T-helper 1 cell treated with Interleukin-12 subunit alpha and Interleukin-12 subunit beta and Interleukin-4 antibody, amounts not matched to agents 30 μg/mL and 1 μg/mL, for 36 hours (primary cell): ENCODE data around the gene RYR3.
"Not testable (repeated sequence)": the region's sequence is repeated elsewhere in the genome, so short reads cannot be mapped to it uniquely, and the experiment has no call there.

Experiments
- H3K27ac Mint-ChIP-seq: one replicate; pipeline ENCODE4 v1.8.0; 2021; ENCODE audit warnings: mild to moderate bottlenecking, mixed read lengths
- H3K27me3 Mint-ChIP-seq: one replicate; pipeline ENCODE4 v1.8.0; 2021; ENCODE audit warnings: low read depth, mixed read lengths
- H3K36me3 Mint-ChIP-seq: one replicate; pipeline ENCODE4 v1.8.0; 2021; ENCODE audit warnings: low read depth, mixed read lengths
- H3K4me1 Mint-ChIP-seq: one replicate; pipeline ENCODE4 v1.8.0; 2021; ENCODE audit warnings: low read depth, mixed read lengths
- H3K4me3 Mint-ChIP-seq: one replicate; pipeline ENCODE4 v1.8.0; 2021; ENCODE audit warnings: mild to moderate bottlenecking, moderate library complexity, mixed read lengths
- H3K9me3 Mint-ChIP-seq: one replicate; pipeline ENCODE4 v1.8.0; 2021; ENCODE audit warnings: mixed read lengths

RYR3 gene

DNA sequence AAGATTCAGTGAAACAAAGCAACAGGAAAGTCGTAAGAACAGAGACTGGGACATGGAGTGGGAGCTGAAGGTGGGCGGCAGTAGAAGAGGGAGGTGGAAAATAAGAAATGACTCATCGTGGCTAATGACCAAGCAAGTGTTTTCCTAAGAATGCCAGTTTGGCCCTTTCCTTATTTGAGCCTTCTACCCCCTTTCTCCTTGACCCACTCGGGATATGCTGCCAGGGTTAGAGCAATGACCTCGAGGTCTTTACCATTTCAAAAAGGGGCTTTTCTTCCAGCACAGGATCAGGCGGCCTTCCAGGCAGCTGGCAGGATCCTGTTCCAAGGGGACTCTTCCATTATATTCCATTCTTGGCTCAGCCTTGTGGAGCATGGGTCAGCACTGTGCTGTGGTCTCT lies 241.1 kb downstream of the RYR3 start:
- Mint-ChIP-seq H3K4me1 (no peaks in the 10 kb centered on the region), H3K9me3 (peaks cover 3% of the 10 kb centered on the region), H3K27ac (no peak overlapping the region)

DNA sequence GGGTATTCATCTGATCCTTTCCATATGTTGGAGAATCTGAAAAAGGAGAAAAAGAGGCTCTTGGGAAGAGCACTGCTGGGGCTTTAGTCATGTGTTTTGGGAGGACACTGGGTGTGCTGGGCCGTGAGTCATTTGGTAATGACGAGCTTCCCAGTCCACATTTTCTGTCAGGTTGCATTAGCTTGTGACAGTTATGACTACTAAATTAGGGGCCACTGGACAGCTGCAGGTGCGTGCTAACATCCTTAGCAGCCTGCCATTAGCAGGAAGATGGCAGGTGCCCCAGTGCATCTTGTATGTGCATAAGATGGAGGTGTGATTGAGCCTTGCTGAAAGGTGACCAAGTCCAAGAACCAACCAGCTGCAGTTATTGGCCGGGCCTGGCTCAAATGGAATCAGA lies 242.4 kb downstream of the RYR3 start:
- Mint-ChIP-seq H3K4me3 (no peak overlapping the region), H3K36me3 (no peaks in the 10 kb centered on the region), H3K9me3 (peaks cover 3% of the 10 kb centered on the region), H3K27ac (no peak overlapping the region), H3K27me3 (no peaks in the 10 kb centered on the region), H3K4me1 (no peaks in the 10 kb centered on the region)

More for the DNA sequence above, 241.1 kb downstream of the RYR3 start:
- Mint-ChIP-seq H3K4me3 (no peak overlapping the region), H3K36me3 (no peaks in the 10 kb centered on the region), H3K27me3 (no peaks in the 10 kb centered on the region)

DNA sequence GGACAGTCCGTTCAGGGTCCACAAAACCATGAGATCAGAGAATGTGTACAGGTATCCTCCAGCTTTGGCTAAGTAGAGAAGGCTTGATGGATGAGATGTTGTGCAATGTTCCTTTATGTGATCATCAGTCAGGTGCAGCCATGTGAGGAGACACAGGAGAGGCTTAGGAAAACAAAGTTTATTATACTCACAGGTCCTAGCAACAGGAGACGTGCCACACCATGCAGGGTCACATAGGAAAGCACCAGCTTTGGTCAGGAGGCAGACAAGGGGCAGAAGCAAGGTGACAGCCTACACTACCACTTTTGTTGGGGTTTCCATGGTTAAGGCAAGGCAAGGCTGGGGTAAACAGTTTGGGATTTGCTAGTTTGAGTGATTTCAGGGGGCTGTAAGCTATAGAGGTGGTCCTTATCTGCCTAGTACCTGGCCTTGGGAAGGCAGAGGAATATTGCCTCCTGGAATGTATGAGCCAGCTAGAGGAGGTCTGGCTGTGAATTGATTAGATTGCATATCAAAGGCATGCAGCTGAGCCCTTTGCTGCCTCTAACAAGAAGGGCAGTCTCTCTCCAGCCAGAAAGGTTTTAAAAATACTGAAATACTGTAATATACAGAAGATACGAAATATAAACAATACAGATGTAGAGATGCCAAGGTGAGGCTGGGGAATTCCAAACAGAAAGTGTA lies 248.6 kb downstream of the RYR3 start:
- H3K36me3 Mint-ChIP-seq = no peaks in the 10 kb centered on the region

DNA sequence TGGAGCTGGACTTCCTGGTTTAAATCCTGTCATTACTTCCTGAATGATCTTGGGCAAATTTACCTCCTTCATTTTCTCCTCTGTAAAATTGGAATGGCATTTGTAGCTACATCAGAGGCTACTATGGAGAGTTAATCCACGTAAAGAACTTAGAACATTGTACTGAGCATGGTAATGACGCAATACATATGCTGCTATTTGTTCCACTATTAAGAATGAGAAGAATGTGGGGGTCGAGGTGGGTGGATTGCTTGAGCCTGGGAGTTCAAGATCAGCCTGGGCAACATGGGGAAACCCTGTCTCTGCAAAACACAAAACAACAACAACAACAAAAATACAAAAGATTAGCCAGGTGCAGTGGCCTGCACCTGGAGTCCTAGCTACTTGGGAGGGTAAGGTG lies 250.6 kb downstream of the RYR3 start:
- Mint-ChIP-seq H3K27ac (no peak overlapping the region), H3K27me3 (no peaks in the 10 kb centered on the region), H3K36me3 (no peaks in the 10 kb centered on the region), H3K4me1 (no peaks in the 10 kb centered on the region), H3K9me3 (peaks cover 5% of the 10 kb centered on the region), H3K4me3 (no peak overlapping the region)

More for the DNA sequence above, 248.6 kb downstream of the RYR3 start:
- H3K4me3 Mint-ChIP-seq = no peak overlapping the region
- H3K27ac Mint-ChIP-seq = no peak overlapping the region
- no peaks in the 10 kb centered on the region for H3K27me3 Mint-ChIP-seq
- H3K4me1 Mint-ChIP-seq = no peaks in the 10 kb centered on the region
- H3K9me3 Mint-ChIP-seq = peaks cover 5% of the 10 kb centered on the region

DNA sequence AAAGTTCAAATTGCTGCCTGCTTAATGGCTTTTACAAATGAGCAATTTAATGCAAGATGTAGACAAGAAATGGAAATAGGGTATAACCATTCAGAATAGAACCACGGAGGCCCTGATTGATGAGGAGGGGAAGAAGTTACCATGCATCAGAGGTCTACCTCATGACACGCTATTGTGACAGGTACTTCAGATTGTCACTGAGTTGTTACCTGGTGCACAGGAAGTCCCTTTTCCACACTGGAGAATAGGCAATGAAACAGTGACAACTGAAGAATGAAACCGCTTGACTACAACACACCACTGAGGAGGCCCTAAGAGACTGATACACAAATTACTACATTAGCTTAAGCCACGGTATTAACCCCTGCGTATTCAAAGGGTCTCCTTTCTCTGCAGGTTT lies 251.2 kb downstream of the RYR3 start:
- Mint-ChIP-seq H3K4me1 (no peaks in the 10 kb centered on the region), H3K27ac (no peak overlapping the region), H3K27me3 (no peaks in the 10 kb centered on the region), H3K36me3 (no peaks in the 10 kb centered on the region), H3K4me3 (no peak overlapping the region), H3K9me3 (peaks cover 5% of the 10 kb centered on the region)

DNA sequence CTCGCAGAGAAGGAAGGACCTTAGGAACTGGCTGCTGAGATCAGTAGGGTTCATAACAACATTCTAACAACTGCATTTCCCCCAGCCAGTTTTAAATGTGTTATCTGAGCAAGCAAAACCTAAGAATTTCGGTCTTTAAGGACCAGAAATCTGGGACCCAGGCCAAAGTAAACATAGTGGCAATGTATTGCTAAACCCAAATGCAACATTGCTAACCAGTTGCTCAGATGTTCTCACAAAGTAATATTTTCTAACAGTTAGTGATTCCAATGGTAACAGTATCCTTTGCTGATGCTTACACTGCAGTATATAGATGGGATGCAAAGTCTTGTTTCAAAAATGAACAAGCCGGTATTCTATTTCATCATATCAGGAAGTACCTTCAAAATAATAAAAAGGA lies 254.3 kb downstream of the RYR3 start:
- H3K4me1 Mint-ChIP-seq = no peaks in the 10 kb centered on the region
- H3K27ac Mint-ChIP-seq = no peak overlapping the region
- H3K27me3 Mint-ChIP-seq = no peaks in the 10 kb centered on the region
- no peaks in the 10 kb centered on the region for H3K36me3 Mint-ChIP-seq
- no peaks in the 10 kb centered on the region for H3K9me3 Mint-ChIP-seq
- no peak overlapping the region for H3K4me3 Mint-ChIP-seq

DNA sequence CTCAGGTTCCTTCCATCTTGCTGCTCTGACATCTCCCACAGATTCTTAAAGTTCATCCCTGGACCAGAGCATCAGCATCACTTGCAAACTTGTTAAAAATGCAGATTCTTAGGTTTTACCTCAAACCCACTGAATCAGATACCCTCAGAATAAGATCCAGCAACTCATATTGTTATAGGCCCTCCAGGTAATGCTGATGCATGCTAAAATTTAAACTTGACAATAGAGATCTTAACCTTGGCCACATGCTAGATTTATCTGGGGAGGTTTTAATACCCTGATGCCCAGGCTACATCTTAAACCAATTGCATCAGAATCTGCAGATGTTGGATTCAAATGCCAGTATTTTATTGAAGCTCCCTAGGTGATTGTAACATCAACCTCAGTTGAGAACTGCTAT lies 256.9 kb downstream of the RYR3 start:
- Mint-ChIP-seq H3K4me1 (no peaks in the 10 kb centered on the region), H3K27ac (no peak overlapping the region), H3K27me3 (no peaks in the 10 kb centered on the region), H3K36me3 (no peaks in the 10 kb centered on the region), H3K4me3 (no peak overlapping the region), H3K9me3 (no peaks in the 10 kb centered on the region)

DNA sequence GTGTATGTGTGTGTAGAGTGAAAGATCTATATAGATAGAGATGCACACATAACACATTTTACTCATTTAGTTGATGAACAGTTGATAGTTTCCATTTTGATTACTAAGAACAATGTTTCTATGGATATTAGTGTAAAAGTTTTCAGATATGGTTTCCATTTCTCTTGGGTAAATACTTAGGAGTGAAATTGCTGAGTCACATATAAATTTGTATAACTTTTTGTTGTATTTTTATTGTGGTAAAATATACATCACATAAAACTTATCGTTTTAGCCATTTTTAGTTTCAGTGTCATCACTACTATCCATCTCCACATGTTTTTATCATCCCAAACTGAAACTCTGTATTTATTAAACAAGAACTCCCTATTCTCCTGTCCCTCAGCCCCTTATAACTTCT lies 258.3 kb downstream of the RYR3 start:
- no peaks in the 10 kb centered on the region for H3K27me3 Mint-ChIP-seq
- H3K4me1 Mint-ChIP-seq = no peaks in the 10 kb centered on the region
- no peaks in the 10 kb centered on the region for H3K9me3 Mint-ChIP-seq
- no peaks in the 10 kb centered on the region for H3K36me3 Mint-ChIP-seq
- no peak overlapping the region for H3K4me3 Mint-ChIP-seq
- no peak overlapping the region for H3K27ac Mint-ChIP-seq

DNA sequence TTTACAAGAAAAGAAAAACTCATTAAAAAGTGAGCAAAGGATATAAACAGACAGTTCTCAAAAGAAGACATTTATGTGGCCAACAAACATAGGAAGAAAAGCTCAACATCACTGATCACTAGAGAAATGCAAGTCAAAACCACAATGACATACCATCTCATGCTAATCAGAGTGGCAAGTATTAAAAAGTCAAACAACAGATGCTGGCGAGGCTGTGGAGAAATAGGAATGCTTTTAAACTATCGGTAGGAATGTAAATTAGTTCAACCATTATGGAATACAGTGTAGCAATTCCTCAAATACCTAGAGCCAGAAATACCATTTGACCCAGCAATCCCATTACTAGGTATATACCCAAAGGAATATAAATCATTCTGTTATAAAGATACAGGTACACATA lies 267.1 kb downstream of the RYR3 start:
- H3K27me3 Mint-ChIP-seq, H3K9me3 Mint-ChIP-seq, H3K27ac Mint-ChIP-seq, H3K36me3 Mint-ChIP-seq, H3K4me3 Mint-ChIP-seq, H3K4me1 Mint-ChIP-seq: not testable (repeated sequence)

DNA sequence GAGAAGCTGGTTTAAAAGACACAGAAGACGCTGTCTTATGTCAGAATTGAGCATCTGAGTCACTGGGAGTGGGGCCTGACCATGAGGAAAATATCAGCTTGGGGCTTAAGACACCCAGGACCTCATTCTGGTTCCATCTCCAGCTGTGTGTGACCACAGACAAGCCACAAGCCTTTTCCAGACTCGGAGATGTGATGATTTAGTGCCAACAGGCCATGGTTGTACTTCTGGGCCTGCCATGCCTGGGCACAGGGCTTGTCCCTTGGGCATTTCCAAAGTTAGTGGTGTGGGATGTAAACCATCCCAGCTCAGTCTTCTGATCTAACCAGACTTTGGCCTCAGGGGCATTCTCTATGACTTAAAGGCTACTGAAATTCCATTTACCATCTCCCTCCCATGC lies 269.8 kb downstream of the RYR3 start:
- Mint-ChIP-seq H3K27me3 (no peaks in the 10 kb centered on the region), H3K9me3 (no peaks in the 10 kb centered on the region), H3K27ac (no peak overlapping the region), H3K36me3 (no peaks in the 10 kb centered on the region), H3K4me1 (no peaks in the 10 kb centered on the region), H3K4me3 (no peak overlapping the region)

DNA sequence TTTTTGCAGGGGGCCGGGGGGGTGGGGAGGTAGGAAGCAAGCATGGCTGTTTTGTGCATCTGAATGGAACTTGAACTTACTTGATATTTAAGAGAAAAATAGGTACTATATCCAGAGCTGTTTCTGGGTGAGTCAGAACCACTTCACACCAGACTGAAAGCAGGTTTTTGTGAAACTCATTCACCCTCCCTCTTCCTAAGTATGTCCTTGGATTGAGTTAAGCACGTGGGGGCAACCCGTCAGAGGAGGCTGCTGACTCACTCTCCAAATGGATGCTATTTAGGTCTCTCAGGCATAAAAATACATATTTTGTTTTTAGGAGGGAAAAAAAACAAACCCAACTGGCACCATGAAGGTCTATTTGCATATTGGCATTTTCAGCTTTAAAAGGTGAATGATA lies 270.3 kb downstream of the RYR3 start:
- no peaks in the 10 kb centered on the region for H3K4me1 Mint-ChIP-seq
- no peaks in the 10 kb centered on the region for H3K36me3 Mint-ChIP-seq
- no peak overlapping the region for H3K4me3 Mint-ChIP-seq
- H3K27ac Mint-ChIP-seq = no peak overlapping the region
- H3K9me3 Mint-ChIP-seq = no peaks in the 10 kb centered on the region
- H3K27me3 Mint-ChIP-seq = no peaks in the 10 kb centered on the region

DNA sequence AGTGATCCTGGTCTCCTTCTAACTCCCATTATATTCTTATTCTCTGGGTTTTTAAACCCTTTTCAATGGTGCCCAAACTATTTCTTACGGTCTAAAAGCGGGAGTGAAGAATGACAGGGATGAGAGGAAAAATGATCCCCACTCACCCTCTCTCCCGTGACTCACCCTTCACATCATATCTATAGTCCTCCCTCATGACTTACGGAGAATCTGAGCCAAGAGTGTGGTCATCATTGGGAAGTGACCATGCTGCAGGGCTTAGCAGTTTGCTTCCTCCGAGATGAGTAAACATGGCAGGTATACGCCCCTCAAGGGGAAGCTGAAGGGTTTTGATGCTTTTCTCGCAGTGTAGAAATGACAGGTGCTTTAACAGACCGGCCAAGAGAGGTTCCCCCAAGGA lies 274.0 kb downstream of the RYR3 start:
- H3K9me3 Mint-ChIP-seq = no peaks in the 10 kb centered on the region
- H3K4me3 Mint-ChIP-seq = no peak overlapping the region
- H3K27me3 Mint-ChIP-seq = no peaks in the 10 kb centered on the region
- no peaks in the 10 kb centered on the region for H3K36me3 Mint-ChIP-seq
- no peak overlapping the region for H3K27ac Mint-ChIP-seq
- no peaks in the 10 kb centered on the region for H3K4me1 Mint-ChIP-seq

DNA sequence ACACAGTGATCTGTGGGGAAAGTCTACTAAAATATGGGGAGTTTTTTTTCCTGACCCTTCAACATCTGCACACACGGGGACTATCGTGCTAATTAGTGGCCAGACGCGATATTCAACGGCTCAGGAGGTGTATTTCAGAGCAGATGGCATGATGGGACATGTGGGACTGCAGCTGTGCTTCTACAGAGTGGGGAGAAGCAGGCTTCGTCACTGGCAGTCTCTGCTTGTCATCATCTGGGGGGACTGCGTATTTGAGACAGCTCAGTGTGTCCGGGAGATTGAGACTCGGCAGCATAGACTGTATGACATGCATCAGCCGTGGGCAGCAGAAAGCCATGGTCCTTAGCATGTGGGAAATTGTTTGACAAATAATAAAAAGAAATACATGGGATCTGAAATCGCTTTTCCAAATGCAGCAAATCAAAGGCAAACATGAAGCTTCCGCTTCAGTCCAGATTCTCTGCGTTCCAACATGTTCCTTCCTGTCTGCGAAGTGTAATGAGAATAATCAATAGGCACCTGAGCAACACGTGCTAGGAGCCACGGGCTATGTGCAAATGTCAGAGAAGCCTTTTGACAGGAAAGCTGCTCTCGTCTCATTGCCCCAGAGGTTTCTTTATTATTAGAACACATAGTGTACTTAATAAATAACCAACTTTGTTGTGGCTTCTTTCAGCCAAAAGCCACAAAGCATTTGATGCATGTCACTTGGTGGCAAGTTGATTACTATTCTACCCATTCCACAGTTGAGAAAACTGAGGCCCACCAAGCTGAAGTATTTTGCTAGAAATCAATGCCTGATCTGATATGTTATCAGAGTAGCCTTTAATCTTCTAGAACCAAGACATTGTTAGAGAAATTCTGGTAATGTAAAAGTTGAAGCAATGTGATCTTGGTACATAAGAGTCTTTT lies 276.3 kb downstream of the RYR3 start:
- Mint-ChIP-seq H3K9me3 (no peaks in the 10 kb centered on the region), H3K27ac (no peak overlapping the region), H3K36me3 (no peaks in the 10 kb centered on the region), H3K4me3 (no peak overlapping the region), H3K4me1 (no peaks in the 10 kb centered on the region), H3K27me3 (no peaks in the 10 kb centered on the region)

DNA sequence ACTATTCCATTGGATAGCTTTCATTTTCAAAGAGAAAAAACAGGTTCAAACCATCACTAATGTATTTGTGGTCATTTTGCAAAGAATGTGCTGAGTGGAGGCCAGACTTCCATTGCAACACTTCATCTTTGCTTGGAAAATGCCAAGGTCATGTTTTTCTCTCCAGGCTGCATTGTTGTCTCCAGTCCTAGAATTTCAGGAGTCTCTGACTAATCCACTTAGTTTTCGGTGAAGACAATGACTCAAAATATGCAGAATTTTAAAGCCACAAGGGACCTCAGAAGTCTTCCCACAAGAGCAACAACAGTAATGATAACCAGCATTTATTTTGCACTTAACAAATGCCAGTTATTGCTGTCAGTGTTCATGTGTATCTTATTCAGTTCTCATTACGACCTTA lies 277.0 kb downstream of the RYR3 start:
- Mint-ChIP-seq H3K36me3 (no peaks in the 10 kb centered on the region), H3K4me1 (no peaks in the 10 kb centered on the region), H3K9me3 (no peaks in the 10 kb centered on the region), H3K4me3 (no peak overlapping the region), H3K27me3 (no peaks in the 10 kb centered on the region), H3K27ac (no peak overlapping the region)

DNA sequence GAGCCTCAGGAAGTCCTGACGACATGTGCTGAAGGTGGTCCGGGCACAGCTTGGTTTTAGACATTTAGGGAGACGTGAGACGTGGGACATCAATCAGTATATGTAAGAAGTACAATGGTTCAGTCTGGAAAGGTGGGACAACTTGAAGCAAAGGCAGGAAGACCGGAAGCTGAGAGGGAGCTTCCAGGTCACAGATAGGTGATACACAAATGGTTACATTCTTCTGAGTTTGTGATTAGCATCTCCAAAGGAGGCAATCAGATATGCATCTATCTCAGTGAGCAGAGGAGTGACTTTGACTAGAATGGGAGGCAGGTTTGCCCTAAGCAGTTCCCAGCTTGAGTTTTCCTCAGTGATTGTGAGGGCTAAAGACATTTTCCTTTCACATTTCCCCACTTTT lies 282.1 kb downstream of the RYR3 start:
- Mint-ChIP-seq H3K4me3 (no peak overlapping the region), H3K27ac (no peak overlapping the region), H3K4me1 (no peaks in the 10 kb centered on the region), H3K27me3 (no peaks in the 10 kb centered on the region), H3K36me3 (no peaks in the 10 kb centered on the region), H3K9me3 (no peaks in the 10 kb centered on the region)
